ENCODE measurements around the gene MAP3K15.
"Not testable (repeated sequence)": the region's sequence is repeated elsewhere in the genome, so short reads cannot be mapped to it uniquely, and the experiment has no call there.

Gene MAP3K15

DNA sequence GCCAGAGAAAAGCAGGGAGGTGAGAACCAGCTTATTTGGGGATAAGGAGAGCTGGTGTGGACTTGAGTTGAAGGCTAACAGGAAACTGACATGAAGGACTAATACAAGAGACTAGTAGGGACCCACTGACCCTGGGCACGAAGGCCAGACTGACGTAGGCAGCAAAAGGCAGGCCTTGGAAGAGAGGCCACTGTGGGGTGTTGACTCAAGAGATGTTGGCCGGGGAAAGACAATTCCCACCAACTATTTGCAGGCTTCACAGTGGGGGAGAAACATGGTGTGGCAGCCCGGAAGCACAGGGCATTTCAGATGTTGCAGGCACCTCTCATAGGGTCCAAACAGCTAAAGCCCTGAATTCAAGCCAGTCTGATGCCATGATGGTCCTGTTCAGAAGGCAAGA lies 24.4 kb upstream of the MAP3K15 start:
- no peak for DNase-seq

DNA sequence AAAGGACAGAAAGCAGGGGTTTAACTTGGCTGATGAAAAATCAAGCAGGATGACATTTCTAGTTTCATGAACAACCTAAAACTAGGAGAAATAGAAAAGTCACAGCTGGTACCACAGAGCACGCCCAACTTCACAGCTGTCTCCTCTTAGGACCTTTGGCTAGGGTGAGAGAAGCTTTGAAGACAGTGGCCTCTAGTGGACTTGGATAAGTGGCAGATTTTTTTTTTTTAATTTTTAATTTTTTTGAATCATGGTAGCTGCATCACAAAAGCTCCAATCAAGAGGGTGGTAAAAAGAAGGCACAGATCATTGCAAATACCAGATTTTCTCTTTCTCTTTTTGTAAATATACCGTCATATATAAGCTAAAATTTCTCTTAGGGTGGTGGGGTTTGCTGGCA lies 20.2 kb upstream of the MAP3K15 start:
- no peak for DNase-seq

DNA sequence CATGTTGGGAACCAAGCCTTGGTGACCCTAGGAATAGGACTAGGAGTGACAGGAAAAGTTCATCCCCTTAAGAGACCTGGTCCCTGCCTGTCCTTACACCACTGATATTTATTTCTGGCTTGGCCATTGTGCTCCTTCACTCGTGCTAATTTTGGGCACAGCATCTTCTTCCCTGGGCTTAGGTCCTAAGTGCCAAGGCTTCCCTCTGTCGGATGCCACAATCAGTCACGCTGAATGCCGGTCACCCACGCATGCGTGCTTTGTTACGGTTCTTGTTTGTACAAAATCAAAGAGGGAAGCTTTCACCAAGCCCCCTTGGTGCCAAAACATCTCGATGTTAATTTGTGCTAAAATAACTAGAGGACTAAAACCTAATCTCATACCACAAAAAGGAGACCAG lies 17.4 kb upstream of the MAP3K15 start:
- DNase-seq, result no peak

DNA sequence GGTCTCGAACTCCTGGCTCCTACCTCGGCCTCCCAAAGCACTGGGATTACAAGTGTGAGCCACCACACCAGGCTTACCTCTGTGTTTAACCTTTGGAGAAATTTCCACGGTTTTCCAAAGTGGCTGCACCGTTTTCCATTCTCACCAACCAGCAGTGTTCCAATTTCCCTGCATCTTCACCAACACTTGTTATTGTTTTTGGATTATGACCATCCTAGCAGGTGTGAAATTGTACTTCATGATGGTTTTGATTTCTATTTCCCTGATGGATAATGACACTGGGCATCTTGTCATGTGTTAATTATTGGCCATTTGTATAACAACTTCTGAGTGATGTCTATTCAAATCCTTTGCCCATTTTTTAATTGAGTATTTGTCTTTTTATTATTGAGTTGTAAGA lies 2.7 kb upstream of the MAP3K15 start:
- no peak for DNase-seq

DNA sequence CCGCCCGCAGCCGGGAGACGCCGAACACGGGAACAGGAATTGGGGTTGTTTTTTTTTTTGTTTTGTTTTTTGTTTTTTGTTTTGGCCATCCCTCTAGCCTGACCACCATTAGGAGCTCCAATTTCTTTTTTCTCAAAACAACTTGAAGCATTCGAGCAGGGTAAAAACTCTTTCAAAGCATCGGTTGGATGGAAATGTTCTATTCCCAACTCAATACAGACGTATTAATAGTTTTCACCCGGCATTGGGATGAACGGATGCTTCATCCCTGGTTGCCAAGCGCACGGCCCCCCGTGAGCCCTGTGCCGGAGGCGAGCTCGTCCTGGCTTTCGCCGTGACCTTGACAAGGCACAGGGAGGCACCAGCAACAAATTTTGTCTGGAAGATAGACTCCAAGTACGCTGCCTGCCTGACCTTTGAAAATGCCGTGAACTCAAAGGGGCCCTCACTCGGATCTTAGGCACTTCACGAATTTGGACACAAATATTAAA lies 352 bp upstream of the MAP3K15 start:
- no peak for DNase-seq

DNA sequence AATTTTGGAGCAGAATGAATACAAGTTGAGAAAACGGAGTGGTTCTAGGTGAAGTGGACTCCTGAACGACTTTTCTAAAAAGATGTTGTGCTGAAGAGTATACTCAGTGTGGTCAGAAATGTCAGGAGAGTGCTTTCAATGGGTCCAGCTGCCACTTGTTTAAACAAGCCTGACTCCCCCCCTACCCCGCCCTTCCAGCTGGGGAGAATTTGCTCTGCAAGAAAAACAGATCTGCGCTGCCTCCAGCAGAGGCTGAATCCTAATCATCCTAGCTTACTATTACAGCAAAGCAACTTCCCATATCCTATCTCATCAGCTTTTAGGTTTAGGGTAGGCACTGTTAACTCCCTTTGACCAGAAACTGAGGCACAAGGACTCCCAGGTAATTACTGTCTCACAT lies 1.9 kb downstream of the MAP3K15 start:
- no peak for DNase-seq

DNA sequence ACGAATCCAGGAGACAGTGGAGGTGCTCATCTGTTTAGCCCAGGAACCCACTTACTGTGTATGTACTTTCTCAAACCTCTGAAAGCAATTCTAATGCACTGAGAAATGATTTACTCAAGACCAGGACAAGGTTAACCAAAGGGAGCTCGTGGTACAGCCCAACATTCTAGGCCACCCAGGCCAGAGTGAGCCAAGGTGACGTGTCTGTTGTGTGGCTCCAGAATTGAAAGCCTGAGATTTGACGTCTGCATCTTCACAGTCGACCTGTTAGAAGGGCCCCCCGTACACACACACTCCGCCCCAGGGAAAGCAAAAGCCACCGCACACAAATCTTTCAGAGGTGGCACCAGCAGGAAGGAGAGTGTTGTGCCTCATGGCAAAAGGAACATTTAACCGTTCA lies 2.3 kb downstream of the MAP3K15 start:
- DNase-seq, result no peak

DNA sequence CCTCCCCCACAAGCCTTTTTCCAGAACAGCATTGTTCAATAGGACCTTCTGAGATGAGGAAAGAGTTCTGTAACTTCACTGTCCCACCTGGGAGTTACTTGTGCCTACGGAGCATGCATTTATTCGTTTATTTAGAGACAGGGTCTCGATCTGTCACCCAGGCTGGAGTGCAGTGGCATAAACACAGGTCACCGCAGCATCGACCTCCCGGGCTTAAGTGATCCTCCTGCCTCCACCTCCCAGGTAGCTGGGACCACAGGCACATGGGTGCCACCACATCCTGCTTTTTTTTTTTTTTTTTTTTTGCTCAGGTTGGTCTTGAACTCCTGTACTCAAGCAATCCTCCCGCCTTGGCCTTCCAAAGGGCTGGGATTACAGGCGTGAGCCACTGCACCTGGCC lies 2.9 kb downstream of the MAP3K15 start:
- no peak for DNase-seq

DNA sequence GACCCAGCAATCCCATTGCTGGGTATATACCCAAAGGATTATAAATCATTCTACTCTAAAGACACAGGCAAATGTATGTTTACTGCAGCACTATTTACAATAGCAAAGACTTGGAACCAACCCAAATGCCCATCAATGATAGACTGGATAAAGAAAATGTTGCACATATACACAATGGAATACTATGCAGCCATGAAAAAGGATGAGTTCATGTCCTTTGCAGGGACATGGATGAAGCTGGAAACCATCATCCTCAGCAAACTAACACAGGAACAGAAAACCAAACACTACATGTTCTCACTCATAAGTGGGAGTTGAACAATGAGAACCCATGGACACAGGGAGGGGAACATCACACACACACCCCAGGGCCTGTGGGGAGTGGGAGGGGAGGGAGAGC lies 3.5 kb downstream of the MAP3K15 start:
- DNase-seq, result not testable (repeated sequence)

DNA sequence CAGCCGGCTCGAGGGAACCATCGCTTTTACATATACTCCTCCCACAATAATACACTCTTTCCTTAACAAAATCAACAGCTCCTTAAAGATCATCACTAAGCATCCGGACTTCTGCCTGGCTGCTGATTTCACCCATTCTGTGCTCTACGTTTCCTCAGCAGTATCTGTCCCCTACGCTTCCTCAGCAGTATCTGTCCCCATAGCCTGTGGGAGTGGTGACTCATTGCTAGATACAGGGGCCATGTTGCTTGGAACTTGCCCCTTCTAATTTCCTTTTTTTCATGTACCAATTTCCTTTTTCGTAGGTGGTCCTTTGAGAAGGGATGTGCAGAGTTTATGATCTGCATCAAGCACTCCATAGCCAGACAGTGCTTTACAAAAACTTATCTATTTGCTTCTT lies 18.6 kb downstream of the MAP3K15 start:
- no peak for DNase-seq

DNA sequence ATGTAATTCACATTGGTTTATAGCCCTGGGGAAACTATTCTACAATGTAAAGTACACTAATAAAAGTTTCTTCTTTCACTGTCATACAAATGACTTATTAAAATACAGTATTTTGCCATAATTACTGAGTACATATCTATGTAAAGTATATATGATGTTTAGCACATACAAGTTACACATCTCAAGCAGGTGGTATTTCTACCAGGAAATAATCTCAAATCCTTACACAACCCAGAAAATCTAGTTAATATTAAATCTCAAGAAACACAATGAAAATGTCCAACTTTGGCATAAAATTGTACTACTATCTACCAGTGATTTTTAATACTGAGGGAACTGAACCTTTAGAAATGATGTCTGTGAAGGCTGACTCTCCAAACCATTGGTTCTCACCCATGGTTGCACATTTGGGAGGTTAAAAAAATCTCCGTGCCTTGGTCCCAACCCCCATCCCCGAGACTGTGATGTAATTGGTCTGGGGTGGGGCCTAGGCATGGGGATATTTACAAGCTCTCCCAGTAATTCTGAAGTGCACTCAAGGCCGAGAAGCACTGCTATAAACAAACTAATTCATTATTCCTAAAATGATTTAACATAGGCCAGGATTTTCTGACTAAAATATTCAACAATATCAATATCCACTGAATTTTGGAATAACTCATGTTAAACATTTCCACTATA lies 27.6 kb downstream of the MAP3K15 start:
- no peak for DNase-seq

DNA sequence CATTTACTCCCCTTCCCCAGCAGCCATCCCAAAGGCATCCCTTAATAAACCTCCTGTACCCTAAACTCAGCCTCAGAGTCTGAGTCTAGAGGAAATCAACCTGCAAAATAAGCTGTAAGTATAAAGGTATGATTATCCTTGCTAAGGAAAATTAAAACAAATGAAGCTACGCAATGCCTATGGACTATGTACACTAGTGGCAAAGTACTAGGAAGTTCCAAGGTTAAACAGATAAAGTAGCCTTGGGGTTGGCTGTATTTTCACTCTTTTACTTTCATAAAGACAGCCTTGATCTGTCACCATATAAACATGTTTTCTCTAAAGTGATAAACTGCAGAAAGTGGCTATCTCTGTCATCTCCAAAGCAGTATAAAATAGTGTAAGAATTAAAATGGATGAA lies 35.9 kb downstream of the MAP3K15 start:
- DNase-seq, result no peak

DNA sequence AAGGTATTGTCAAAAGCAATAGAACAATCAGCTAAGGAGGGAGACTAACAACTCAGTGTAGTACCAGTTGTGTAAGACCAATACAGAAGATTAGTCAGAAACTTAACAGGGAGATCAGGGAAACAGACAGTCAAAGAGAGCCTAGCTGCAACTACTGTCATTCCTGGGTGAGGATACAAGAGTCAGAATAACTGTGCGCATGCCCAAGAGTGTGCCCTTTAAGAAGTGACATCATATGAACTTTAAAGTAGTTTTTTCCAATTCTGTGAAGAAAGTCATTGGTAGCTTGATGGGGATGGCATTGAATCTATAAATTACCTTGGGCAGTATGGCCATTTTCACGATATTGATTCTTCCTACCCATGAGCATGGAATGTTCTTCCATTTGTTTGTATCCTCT lies 46.9 kb downstream of the MAP3K15 start:
- not testable (repeated sequence) for DNase-seq

DNA sequence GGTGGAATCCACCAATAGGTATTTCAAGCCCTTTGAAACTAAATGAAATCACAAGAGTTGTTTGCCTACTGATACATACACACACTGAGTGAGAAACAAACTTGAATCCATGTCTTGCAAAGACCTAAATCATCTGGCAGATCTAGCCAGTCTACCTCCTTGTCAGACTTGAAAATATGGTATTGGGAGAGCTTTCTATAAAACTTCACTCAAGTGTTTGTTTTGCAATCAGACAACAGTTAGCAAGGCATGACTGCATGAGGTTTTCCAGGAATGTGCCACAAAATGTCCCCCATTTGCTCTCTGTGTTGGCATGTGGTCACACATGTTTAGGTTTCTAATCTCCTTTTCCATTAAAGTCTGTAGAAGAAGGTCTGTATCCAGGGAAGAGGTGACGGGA lies 52.4 kb downstream of the MAP3K15 start:
- DNase-seq, result no peak

DNA sequence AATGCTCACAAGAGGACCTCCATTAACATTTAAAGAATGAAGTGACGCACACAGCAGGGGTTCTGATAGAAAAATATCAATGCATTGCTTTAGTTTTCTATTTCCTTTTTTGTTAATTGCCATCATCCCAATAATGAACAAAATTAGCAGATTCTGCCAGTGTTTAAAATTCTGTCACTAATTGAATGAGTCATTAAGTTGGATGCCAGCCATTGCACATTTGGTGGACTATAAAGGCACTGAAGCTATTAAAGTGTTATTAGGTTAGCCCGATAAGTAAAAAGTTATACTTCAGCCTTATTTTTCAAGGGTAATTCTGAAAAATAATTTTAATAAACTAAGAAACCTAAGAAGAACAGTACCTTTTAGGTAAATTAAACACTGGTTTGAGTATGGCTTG lies 53.1 kb downstream of the MAP3K15 start:
- DNase-seq, result no peak

DNA sequence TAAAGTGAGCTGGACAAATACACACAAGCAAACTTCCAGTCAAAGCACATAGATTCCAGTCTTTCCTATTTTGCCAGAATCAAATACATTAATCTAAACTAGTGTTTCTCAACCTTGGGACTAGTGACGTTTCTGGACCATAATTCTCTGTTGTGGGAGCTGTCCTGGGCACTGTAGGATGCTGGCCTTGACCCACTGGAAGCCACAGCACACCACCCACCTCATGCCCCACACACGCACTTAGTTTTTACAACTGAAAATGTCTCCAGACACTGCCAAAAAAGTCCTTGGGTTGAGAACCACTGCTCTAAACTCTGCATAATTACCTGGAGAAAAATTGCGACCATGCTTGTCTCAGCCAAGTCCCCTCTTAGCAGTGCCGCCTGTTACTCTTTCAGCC lies 57.6 kb downstream of the MAP3K15 start:
- DNase-seq, result no peak

DNA sequence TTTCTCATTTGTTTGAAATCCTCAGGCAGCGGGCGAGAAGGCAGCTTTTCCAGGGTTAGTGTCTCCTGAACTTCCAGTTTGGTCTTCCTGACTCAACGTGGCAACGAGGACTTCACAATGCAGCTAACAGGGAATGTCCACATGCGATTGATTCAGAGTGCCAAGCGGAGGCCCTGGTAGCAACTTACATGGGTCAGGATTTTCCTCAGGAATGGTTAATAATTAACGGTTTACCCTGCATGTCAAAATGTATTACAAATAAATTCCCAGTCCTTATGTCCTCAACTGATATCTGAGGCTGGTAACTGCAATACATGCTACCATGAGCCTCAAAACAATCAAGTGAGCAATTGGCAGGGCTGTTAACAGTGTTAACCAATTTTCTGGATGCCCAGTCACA lies 67.2 kb downstream of the MAP3K15 start:
- DNase-seq, result no peak

DNA sequence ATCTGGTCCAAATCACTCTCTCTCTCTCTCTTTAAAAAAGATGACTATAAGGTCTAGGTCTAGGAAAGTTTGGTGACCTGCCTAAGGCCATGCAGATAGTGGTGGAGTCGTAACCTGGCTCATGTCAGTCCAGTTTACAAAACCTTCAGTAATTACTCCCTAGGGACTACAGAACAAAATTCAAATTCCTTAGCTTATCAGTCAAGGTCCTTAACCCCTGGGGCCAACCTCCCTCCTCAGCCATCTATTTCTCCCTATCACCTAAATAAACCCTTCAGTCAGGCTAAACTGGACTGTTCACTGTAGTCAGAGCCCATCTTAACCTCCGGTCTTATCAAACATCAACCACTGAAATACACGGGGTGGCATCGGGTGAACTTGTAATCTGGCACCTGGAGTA lies 68.9 kb downstream of the MAP3K15 start:
- DNase-seq, result peak; percentile 55

DNA sequence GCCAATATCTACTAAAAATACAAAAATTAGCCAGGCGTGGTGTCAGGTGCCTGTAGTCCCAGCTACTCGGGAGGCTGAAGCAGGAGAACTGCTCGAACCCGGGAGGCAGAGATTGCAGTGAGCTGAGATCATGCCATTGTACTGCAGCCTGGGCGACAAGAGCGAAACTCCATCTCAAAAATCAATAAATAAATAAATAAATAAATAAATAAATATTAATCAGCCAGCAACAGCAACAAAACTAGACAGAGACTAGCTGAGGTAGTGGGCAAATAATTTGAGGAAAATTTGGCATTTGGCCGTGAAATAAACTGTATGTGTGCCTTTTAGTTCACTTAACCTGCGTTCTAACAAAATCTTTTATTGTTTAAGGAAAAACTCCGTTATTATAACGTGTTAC lies 69.5 kb downstream of the MAP3K15 start:
- not testable (repeated sequence) for DNase-seq

DNA sequence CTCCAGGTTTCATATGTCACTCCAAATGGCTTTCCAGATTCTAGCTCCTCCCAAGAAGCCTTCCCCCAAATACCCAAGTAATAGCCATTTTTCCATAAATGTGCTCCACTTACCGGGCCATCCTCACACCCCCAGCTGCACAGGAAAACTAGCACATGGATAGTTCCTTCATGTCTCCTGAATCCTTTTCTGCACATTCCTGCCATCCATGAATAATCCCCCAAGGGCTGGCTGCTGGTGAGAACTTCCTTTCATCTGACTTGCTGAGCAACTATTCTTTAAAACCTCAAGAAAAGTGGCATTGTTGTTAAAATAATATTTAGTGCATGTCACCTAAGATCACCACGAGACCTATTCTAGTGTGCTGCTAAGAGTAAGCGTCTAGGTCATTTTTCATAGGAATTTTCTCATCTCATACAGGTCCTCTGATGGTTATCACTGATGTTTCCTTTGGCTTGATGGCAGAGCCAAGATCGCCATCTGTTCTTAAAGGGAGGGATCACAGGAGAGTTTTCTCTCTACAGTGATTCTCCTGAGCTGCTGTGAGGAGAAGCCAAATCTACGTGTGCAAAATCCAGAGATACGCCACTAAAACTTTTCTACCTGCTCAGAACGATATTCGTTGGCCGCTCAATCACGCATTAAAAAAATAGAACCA lies 71.3 kb downstream of the MAP3K15 start:
- DNase-seq, result no peak

DNA sequence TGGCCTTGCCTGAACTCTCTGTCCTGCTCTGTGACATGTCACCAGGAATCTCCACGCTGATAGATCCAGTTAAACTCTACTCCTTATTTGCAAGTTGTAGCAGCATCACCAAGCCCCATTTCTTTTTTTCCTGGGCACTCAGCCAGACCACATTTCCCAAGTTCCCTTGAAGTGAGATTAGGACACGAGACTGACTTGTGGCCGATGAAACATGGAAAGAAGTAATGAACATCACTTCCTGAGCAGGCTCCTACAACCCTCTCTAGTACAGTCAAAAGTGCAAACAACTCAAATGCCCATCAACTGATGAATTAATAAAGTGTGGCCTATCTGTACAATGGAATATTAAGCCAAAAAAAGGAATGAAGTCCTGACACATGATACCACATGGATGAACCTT lies 74.6 kb downstream of the MAP3K15 start:
- no peak for DNase-seq

DNA sequence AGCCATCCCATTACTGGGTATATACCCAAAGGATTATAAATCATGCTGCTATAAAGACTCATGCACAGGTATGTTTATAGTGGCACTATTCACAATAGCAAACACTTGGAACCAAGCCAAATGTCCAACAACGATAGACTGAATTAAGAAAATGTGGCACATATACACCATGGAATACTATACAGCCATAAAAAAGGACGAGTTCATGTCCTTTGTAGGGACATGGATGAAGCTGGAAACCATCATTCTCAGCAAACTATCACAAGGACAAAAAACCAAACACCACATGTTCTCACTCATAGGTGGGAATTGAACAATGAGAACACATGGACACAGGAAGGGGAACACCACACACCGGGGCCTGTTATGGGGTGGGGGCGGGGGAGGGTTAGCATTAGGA lies 92.6 kb downstream of the MAP3K15 start:
- not testable (repeated sequence) for DNase-seq

DNA sequence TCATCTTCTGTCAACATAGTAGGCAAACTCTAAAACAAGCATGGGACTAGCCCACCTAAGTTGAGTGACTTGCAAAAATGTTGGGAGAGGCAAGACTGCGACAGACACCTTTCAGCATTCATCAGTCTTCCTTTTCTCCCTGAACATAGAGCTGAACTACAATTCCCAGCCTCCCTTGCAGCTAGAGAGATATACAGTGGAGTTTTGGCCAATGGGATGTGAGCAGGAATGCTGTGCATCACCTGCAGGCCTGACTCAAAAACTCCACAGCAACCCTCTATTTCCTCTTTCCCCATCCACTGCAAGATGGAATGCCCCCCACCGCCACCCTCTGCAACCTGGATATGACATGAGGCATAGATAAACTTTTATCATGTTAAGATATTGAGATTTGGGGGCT lies 105.0 kb downstream of the MAP3K15 start:
- no peak for DNase-seq

DNA sequence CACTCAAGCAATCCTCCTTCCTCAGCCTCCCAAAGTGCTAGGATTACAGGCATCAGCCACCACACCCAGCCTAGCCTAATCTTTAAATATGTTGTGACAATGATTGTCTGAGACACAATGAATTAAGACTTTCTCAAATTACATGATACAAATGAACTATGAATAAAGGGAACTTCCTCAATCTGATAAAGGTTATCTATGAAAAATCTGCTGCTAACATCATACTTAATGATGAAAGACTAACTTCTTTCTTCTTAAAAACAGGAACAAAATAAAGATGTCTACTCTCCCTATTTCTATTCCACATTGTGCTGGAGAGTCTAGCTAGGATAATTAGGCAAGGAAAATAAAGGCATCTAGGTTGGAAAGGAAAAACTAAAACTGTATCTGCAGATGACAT lies 111.6 kb downstream of the MAP3K15 start:
- no peak for DNase-seq

DNA sequence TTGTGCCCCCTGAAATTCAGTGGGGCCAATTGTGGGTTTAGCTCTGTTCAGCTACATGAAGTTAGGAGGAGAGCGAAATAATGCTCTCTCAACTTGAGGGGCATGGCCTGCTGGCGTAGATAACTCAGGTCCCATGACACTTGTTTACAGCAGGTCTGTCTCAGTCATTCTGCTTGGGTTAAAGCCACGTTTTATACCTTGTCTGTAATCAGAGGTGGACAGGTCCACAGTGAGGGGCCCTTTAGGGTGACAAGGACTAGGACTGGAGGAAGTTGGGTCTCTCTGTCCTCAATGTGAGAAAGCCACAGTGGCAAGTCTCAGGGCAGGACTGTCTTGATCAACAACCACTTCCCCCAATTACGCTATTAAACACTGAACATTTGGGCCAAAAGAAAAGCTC lies 122.6 kb downstream of the MAP3K15 start:
- no peak for DNase-seq

All from islet precursor cell (in vitro differentiated cells).